ENCODE results near the gene ATP8B1. TPM values are rescaled to one million over a fixed set of nuclear protein-coding genes. Genes with fewer than 3 reads are reported as not detected.

ATP8B1 gene
- total RNA-seq, 1 experiment from 2014 or later: 15.9 TPM

- no peaks in the 10 kb centered on the region for H3K36me3 ChIP-seq (ENCODE audit: control insufficient read depth in 1 of 2, insufficient read depth in 2 of 2, low read length in 2 of 2)
- H3K4me3 ChIP-seq (replicated peaks in 1 of 2; ENCODE audit: low read depth in 1 of 2, low read length in 2 of 2): no peak overlapping the region
- no peaks in the 10 kb centered on the region for H3K9me2 ChIP-seq (ENCODE audit: insufficient read depth)
- no TSS peak for BruUV-seq (replicated peaks)
- H3K9me3 ChIP-seq (ENCODE audit: control insufficient read depth in 1 of 2, insufficient read depth in 1 of 2, low read depth in 1 of 2, low read length in 2 of 2): no peaks in the 10 kb centered on the region
- ChIA-PET RAD21 (ENCODE audit: low non-redundant PET in 1 of 2, low total read pairs in 2 of 2, uncharacterized antibody in 2 of 2, unreplicated experiment in 2 of 2) (no interaction called here), CTCF (no interaction called here), POLR2A (no interaction called here)
- DNase-seq (ENCODE audit: low read depth, low spot score): no peak
- H3K79me2 ChIP-seq (ENCODE audit: insufficient read depth, low read length): peaks cover 38% of the 10 kb centered on the region
- ATAC-seq: no peak
- H4K20me1 ChIP-seq (ENCODE audit: insufficient read depth): no peaks in the 10 kb centered on the region
- intact Hi-C loops (cut with micrococcal nuclease): no loop called here
- peaks cover 37 to 61% of the 10 kb centered on the region in 2 experiments for H3K4me1 ChIP-seq (ENCODE audit: control insufficient read depth in 1 of 2, insufficient read depth in 2 of 2, low read length in 2 of 2)
- no peak for TF ChIP-seq ATF3 (IDR thresholded peaks at IDR 0.05)
- no peak for TF ChIP-seq JUND (IDR thresholded peaks at IDR 0.05)
- no peak for TF ChIP-seq EZH2 (IDR thresholded peaks at IDR 0.05)
- no peak for TF ChIP-seq SRF (IDR thresholded peaks at IDR 0.05; ENCODE audit: low read depth)
- TF ChIP-seq YY1 (IDR thresholded peaks at IDR 0.05; ENCODE audit: extremely low read depth, insufficient replicate concordance, low read depth, low read length): no peak
- TF ChIP-seq REST (IDR thresholded peaks at IDR 0.05; ENCODE audit: low read depth): no peak
- TF ChIP-seq ELF1 (IDR thresholded peaks at IDR 0.05; ENCODE audit: borderline replicate concordance, low read depth): no peak
- no peaks in the 10 kb centered on the region for H3K27me3 ChIP-seq (ENCODE audit: insufficient read depth, low read length)
- no peak overlapping the region for H3K27ac ChIP-seq (ENCODE audit: low read depth, low read length)
- H3K4me2 ChIP-seq (ENCODE audit: low read length): no peak overlapping the region
- no peak overlapping the region for H2AFZ ChIP-seq (ENCODE audit: low read depth, low read length, poor library complexity, severe bottlenecking)
- H3K9ac ChIP-seq (ENCODE audit: low read length): no peak overlapping the region
Measured at GRCh38 chr18:57791192-57791591, 11.9 kb downstream of the ATP8B1 start.

All from HCT116 (cell line).